ENCODE measurements around the gene PNMA8A.

Gene PNMA8A

DNA sequence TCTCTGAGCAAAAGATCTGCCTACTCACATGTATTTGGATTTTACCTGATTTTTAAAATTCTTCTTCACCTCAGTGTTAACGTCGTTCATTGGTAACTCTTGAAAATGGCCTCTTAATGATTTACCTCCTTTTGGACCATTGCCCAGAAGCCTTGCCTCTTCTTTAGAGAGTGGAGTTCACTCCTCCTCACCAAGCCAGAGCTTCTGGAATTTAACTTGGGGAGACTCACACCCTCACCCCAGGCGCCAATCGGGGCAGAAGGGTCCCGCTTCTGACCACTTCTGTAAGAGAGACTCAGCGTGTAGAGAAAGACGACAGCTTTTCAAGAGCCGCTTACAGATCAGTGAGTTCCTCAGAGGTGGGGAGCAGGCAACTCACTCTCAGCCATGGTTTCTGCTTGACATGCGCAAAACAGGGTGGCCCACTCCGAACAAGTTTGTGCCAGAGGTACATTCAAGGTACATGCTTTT, 45.3 kb downstream of the PNMA8A start:
- H3K4me3 ChIP-seq (replicated peaks; ENCODE audit: low read depth, low read length) = no peak overlapping the region
- DNase-seq (ENCODE audit: extremely low read depth, insufficient read length) = no peak

DNA sequence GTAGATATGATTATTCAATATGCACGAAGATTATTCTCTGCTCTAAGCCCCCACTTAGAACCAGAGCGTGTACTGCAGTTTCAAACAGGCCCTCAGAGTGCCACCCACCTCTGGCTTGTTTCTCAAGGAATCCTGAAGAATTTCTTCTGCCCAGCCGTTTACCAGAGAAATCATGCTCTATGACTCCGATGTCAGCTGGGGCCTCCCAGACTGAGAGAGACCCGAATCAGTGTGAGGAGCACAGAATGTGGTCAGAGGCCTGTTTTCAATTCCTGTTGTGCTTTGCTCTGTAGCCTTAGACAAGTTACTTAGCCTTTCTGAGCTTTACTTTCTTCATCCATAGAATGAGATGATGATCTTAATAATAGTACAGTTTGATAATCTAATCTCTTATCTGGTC, 48.2 kb downstream of the PNMA8A start:
- TF ChIP-seq, protein P1, sequence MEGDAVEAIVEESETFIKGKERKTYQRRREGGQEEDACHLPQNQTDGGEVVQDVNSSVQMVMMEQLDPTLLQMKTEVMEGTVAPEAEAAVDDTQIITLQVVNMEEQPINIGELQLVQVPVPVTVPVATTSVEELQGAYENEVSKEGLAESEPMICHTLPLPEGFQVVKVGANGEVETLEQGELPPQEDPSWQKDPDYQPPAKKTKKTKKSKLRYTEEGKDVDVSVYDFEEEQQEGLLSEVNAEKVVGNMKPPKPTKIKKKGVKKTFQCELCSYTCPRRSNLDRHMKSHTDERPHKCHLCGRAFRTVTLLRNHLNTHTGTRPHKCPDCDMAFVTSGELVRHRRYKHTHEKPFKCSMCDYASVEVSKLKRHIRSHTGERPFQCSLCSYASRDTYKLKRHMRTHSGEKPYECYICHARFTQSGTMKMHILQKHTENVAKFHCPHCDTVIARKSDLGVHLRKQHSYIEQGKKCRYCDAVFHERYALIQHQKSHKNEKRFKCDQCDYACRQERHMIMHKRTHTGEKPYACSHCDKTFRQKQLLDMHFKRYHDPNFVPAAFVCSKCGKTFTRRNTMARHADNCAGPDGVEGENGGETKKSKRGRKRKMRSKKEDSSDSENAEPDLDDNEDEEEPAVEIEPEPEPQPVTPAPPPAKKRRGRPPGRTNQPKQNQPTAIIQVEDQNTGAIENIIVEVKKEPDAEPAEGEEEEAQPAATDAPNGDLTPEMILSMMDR (IDR thresholded peaks at IDR 0.05; ENCODE audit: insufficient read depth, low read length, poor library complexity, severe bottlenecking) = no peak
- no peak overlapping the region for H3K4me3 ChIP-seq (replicated peaks; ENCODE audit: low read depth, low read length)
- no peaks in the 10 kb centered on the region for H3K36me3 ChIP-seq (ENCODE audit: control insufficient read depth, insufficient read depth, low read length)
- DNase-seq (ENCODE audit: extremely low read depth, insufficient read length) = no peak
- peaks cover under 1% of the 10 kb centered on the region; the same call in 1 of the 2 replicates for H3K27me3 ChIP-seq (replicated peaks; ENCODE audit: control insufficient read depth, insufficient read depth, low read length)

More for the DNA sequence above, 45.3 kb downstream of the PNMA8A start:
- H3K27me3 ChIP-seq (replicated peaks; ENCODE audit: control insufficient read depth, insufficient read depth, low read length) = peaks cover 1% of the 10 kb centered on the region; the same call in 1 of the 2 replicates
- TF ChIP-seq, protein P1 (IDR thresholded peaks at IDR 0.05; ENCODE audit: insufficient read depth, low read length, poor library complexity, severe bottlenecking) = no peak
- H3K36me3 ChIP-seq (ENCODE audit: control insufficient read depth, insufficient read depth, low read length) = no peaks in the 10 kb centered on the region

DNA sequence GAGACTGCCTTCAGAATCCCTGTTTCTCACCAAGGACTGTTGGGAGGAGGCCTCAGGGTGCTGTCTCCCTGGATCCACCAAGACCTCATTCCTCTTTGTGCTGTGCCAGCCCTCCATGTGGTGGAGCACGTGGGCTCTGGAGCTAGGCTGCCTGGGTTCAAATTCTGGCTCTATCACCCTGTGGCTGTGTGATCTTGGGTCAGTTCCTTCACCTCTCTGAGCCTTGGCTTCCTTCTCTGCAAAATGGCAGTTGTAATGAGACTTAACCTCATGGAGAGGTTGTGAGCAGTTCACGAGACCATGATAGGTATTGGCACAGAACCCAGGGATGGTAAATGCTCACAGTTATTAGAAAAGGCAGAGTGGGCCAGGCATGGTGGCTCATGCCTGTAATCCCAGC, 49.0 kb downstream of the PNMA8A start:
- no peak for DNase-seq (ENCODE audit: extremely low read depth, insufficient read length)
- H3K27me3 ChIP-seq (replicated peaks; ENCODE audit: control insufficient read depth, insufficient read depth, low read length) = no peaks in the 10 kb centered on the region; the same call in 1 of the 2 replicates
- no peaks in the 10 kb centered on the region for H3K36me3 ChIP-seq (ENCODE audit: control insufficient read depth, insufficient read depth, low read length)
- no peak overlapping the region for H3K4me3 ChIP-seq (replicated peaks; ENCODE audit: low read depth, low read length)
- TF ChIP-seq, protein P1 (IDR thresholded peaks at IDR 0.05; ENCODE audit: insufficient read depth, low read length, poor library complexity, severe bottlenecking) = no peak

DNA sequence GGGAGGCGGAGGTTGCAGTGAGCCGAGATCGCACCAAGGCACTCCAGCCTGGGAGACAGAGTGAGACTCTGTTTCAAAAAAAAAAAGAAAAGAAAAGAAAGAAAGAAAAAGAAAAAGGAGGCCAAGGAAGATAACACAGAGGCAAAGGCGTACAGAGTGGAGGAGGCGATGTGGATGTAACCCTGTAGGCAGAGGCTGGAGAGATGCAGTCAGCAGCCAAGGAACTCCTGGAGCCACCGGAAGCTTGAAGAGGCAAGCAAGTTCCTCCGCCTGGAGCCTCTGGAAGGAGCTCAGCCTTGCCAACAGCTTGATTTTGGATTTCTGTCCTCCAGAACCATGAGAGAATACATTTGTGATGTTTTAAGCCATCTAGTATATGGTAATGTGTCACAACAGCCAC, 51.3 kb downstream of the PNMA8A start:
- H3K36me3 ChIP-seq (ENCODE audit: control insufficient read depth, insufficient read depth, low read length) = no peaks in the 10 kb centered on the region
- no peak for DNase-seq (ENCODE audit: extremely low read depth, insufficient read length)
- TF ChIP-seq, protein P1 (IDR thresholded peaks at IDR 0.05; ENCODE audit: insufficient read depth, low read length, poor library complexity, severe bottlenecking) = no peak
- H3K4me3 ChIP-seq (replicated peaks; ENCODE audit: low read depth, low read length) = no peak overlapping the region
- no peaks in the 10 kb centered on the region for H3K27me3 ChIP-seq (replicated peaks; ENCODE audit: control insufficient read depth, insufficient read depth, low read length)

All from GM06990 (cell line).